ENCODE results near the gene IRF9.

Gene IRF9

GRCh38 chr14:24147761-24148428, 13.2 kb upstream of the IRF9 start:
- POLR2A ChIA-PET = interaction anchor here (0.6 to 3.8 kb wide), 8 partner anchors 10 to 54 kb away, joined by 4 to 79 read pairs (median 14); partner anchors contain the start of genes DCAF11, IPO4, IRF9 and NRL
- Histone ChIP-seq H3K9me3 (ENCODE audit: control insufficient read depth, insufficient read depth, low read depth, low read length) (no peaks in the 10 kb centered on the region), H3K4me1 (ENCODE audit: control insufficient read depth, insufficient read depth, low read length) (peaks cover 8% of the 10 kb centered on the region), H3K27ac (ENCODE audit: extremely low read depth, low read depth, low read length) (peak overlapping the region; percentile 68; the same call in 1 of the 2 replicates), H3K36me3 (ENCODE audit: control insufficient read depth in 2 of 2, insufficient read depth in 1 of 2, low read length in 2 of 2) (peaks cover 21 to 66% of the 10 kb centered on the region in 2 experiments), H3K4me3 (ENCODE audit: low read depth, low read length) (peak overlapping the region; percentile 91)
- TF ChIP-seq TRIM28 (IDR thresholded peaks at IDR 0.05; ENCODE audit: borderline replicate concordance, low read length) (no peak), ZBTB11 (tag by site-specific recombination; conservative IDR thresholded peaks at IDR 0.05; ENCODE audit: low read depth) (0 out of 2 replicates have a peak, but pooled peaks have one; percentile 6), ZSCAN30 (tag by site-specific recombination; IDR thresholded peaks at IDR 0.05) (no peak), ZNF335 (tag by site-specific recombination; conservative IDR thresholded peaks at IDR 0.05) (peak; percentile 11; the same call in 1 of the 2 replicates), ZNF76 (tag by site-specific recombination; IDR thresholded peaks at IDR 0.05; ENCODE audit: borderline replicate concordance, low read depth) (peak; percentile 25; the same call in 1 of the 2 replicates), PBX3 (CRISPR knock-in tag; IDR thresholded peaks at IDR 0.05) (0 out of 2 replicates have a peak, but pooled peaks have one; percentile 54), ZNF510 (tag by site-specific recombination; IDR thresholded peaks at IDR 0.05; ENCODE audit: insufficient replicate concordance) (no peak)
- TF ChIP-seq, protein P1, sequence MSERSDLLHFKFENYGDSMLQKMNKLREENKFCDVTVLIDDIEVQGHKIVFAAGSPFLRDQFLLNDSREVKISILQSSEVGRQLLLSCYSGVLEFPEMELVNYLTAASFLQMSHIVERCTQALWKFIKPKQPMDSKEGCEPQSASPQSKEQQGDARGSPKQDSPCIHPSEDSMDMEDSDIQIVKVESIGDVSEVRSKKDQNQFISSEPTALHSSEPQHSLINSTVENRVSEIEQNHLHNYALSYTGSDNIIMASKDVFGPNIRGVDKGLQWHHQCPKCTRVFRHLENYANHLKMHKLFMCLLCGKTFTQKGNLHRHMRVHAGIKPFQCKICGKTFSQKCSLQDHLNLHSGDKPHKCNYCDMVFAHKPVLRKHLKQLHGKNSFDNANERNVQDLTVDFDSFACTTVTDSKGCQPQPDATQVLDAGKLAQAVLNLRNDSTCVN (tag by site-specific recombination; optimal IDR thresholded peaks at IDR 0.05) = peak; percentile 5
- TF ChIP-seq, protein P2, sequence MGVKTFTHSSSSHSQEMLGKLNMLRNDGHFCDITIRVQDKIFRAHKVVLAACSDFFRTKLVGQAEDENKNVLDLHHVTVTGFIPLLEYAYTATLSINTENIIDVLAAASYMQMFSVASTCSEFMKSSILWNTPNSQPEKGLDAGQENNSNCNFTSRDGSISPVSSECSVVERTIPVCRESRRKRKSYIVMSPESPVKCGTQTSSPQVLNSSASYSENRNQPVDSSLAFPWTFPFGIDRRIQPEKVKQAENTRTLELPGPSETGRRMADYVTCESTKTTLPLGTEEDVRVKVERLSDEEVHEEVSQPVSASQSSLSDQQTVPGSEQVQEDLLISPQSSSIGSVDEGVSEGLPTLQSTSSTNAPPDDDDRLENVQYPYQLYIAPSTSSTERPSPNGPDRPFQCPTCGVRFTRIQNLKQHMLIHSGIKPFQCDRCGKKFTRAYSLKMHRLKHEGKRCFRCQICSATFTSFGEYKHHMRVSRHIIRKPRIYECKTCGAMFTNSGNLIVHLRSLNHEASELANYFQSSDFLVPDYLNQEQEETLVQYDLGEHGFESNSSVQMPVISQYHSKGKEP (tag by site-specific recombination; IDR thresholded peaks at IDR 0.05) = no peak
- CTCF ChIA-PET = interaction anchor here (1.0 to 3.7 kb wide), 3 partner anchors 13 to 90 kb away, joined by 3 to 34 read pairs (median 3); partner anchors contain the start of gene IRF9

DNA sequence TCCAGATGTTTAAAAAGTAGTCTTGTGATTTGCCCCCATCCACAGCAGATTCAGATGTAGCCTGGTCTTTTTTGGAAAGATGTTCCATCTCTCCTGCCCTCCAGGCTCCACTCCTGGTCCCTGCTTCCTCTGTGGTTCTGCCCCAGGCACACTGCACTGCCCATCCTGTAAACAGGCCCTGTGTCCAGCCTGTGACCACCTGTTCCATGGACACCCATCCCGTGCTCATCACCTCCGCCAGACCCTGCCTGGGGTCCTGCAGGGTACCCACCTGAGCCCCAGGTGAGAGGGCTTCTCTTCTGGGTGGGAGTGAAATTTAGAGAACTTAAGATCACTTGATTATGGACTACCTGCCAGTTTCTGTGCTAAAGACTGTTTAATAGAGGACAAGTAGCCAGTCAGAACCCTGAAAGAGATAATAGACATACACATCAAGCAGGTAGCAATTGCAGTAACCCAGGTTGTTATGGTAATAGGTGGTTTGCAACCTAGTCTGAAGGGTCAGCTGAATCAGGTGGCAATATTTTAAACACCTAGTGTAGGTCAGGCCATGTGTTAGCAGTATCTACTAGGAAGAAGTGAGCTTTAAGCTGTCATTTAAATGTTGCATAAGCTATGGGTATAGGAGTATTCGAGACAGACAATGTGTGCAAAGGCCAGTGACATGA, 11.6 kb upstream of the IRF9 start:
- ChIA-PET CTCF (interaction anchor here (0.6 to 3.7 kb wide), 2 partner anchors 12 to 15 kb away, joined by 3 to 34 read pairs; partner anchors contain the start of gene IRF9), POLR2A (interaction anchor here (1.0 to 3.3 kb wide), 3 partner anchors 8 to 35 kb away, joined by 3 to 20 read pairs (median 7); partner anchors contain the start of genes DCAF11, EMC9, NRL and PSME1)
- Histone ChIP-seq H3K4me3 (ENCODE audit: low read depth, low read length) (no peak overlapping the region), H3K4me1 (ENCODE audit: control insufficient read depth, insufficient read depth, low read length) (peaks cover 8% of the 10 kb centered on the region), H3K9me3 (ENCODE audit: control insufficient read depth, insufficient read depth, low read depth, low read length) (no peaks in the 10 kb centered on the region), H3K27ac (ENCODE audit: extremely low read depth, low read depth, low read length) (no peak overlapping the region), H3K36me3 (ENCODE audit: control insufficient read depth in 2 of 2, insufficient read depth in 1 of 2, low read length in 2 of 2) (peaks cover 30 to 59% of the 10 kb centered on the region in 2 experiments)
- TF ChIP-seq ZNF391 (tag by site-specific recombination; IDR thresholded peaks at IDR 0.05; ENCODE audit: borderline replicate concordance, low read depth) = no peak
- TF ChIP-seq, protein P3, sequence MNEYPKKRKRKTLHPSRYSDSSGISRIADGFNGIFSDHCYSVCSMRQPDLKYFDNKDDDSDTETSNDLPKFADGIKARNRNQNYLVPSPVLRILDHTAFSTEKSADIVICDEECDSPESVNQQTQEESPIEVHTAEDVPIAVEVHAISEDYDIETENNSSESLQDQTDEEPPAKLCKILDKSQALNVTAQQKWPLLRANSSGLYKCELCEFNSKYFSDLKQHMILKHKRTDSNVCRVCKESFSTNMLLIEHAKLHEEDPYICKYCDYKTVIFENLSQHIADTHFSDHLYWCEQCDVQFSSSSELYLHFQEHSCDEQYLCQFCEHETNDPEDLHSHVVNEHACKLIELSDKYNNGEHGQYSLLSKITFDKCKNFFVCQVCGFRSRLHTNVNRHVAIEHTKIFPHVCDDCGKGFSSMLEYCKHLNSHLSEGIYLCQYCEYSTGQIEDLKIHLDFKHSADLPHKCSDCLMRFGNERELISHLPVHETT (tag by site-specific recombination; IDR thresholded peaks at IDR 0.05) = no peak
